IMR-90 (cell line): Measurements from ENCODE around the gene RERE. TPM values are rescaled to one million over a fixed set of nuclear protein-coding genes. Genes with fewer than 3 reads are reported as not detected.

Experiments used
- ATAC-seq: fragments of 200-7000 bp; cut with Tn5 transposase; 2 replicates; pipeline ENCODE4 v1.9.1; 2020; ENCODE audit warnings: low read depth, mild to moderate bottlenecking, moderate library complexity
- BruUV-seq: library from RNA; stranded (reverse); fragments of 400-500 nt; replicated peaks from 2 replicates; lab custom pipeline; 2021; lab: Mats Ljungman, UMichigan
- CTCF ChIA-PET: fragments of 300-600 bp; formaldehyde crosslinking; extraction: SDS; loops from one replicate; lab custom pipeline; 2021; ENCODE audit warnings: antibody characterized with exemption; lab: Yijun Ruan, JAX
- POLR2A ChIA-PET: fragments of 300-600 bp; sonication (Branson Sonifier 250); formaldehyde crosslinking; loops from one replicate; lab custom pipeline; 2022; ENCODE audit warnings: antibody characterized with exemption; ENCODE audit not compliant: unreplicated experiment; lab: Charles Lee
- DNase-seq: peaks from one replicate; pipeline ENCODE4 v3.0.0; 2013
- H2AFZ ChIP-seq: replicated peaks from 2 replicates; pipeline ENCODE3; 2013; ENCODE audit warnings: low read length, mild to moderate bottlenecking; ENCODE audit not compliant: poor library complexity
- H2AK5ac ChIP-seq: 2 replicates; pipeline ENCODE4 v1.6.1; 2013; ENCODE audit warnings: low read depth, low read length, inconsistent platforms
- H2AK9ac ChIP-seq: replicated peaks from 2 replicates; pipeline ENCODE3; 2013; ENCODE audit warnings: mild to moderate bottlenecking, low read depth, low read length, moderate library complexity; ENCODE audit not compliant: poor library complexity
- H2BK120ac ChIP-seq: 2 replicates; pipeline ENCODE4 v1.6.1; 2013; ENCODE audit warnings: low read depth, low read length, inconsistent platforms
- H2BK15ac ChIP-seq: 3 replicates; pipeline ENCODE4 v1.6.1; 2013; ENCODE audit warnings: low read depth, low read length, inconsistent platforms
- H2BK20ac ChIP-seq: 2 replicates; pipeline ENCODE4 v1.6.1; 2013; ENCODE audit warnings: low read depth, mild to moderate bottlenecking, inconsistent platforms, low read length, moderate library complexity
- H2BK5ac ChIP-seq: 2 replicates; pipeline ENCODE4 v1.6.1; 2013; ENCODE audit warnings: mild to moderate bottlenecking, low read depth, low read length, inconsistent platforms; ENCODE audit not compliant: poor library complexity, severe bottlenecking
- H3K14ac ChIP-seq: replicated peaks from 2 replicates; pipeline ENCODE4 v1.6.1; 2013; ENCODE audit warnings: low read depth, low read length, inconsistent platforms
- H3K18ac ChIP-seq: 2 replicates; pipeline ENCODE4 v1.6.1; 2013; ENCODE audit warnings: low read depth, low read length, control low read depth
- H3K23ac ChIP-seq: 2 replicates; pipeline ENCODE4 v1.6.1; 2013; ENCODE audit warnings: low read depth, low read length, inconsistent platforms
- H3K27ac ChIP-seq: 2 replicates; pipeline ENCODE4 v1.5.1; 2013; ENCODE audit warnings: mild to moderate bottlenecking, control low read depth, low read length; ENCODE audit not compliant: insufficient read depth
- H3K27me3 ChIP-seq: 2 replicates; pipeline ENCODE4 v1.6.1; 2013; ENCODE audit warnings: low read length; ENCODE audit not compliant: control insufficient read depth, insufficient read depth
- H3K36me3 ChIP-seq: 2 replicates; pipeline ENCODE4 v1.6.1; 2013; ENCODE audit warnings: low read length, mixed read lengths; ENCODE audit not compliant: control insufficient read depth, insufficient read depth
- H3K4ac ChIP-seq: 2 replicates; pipeline ENCODE4 v1.6.1; 2013; ENCODE audit warnings: low read depth, low read length, inconsistent platforms
- H3K4me1 ChIP-seq: 2 replicates; pipeline ENCODE4 v1.6.1; 2013; ENCODE audit warnings: low read length, mixed read lengths; ENCODE audit not compliant: control insufficient read depth, insufficient read depth
- H3K4me2 ChIP-seq: 2 replicates; pipeline ENCODE4 v1.6.1; 2013; ENCODE audit warnings: low read depth, mild to moderate bottlenecking, control low read depth, low read length, moderate library complexity
- H3K4me3 ChIP-seq: 2 replicates; pipeline ENCODE4 v1.5.1; 2013; ENCODE audit warnings: low read depth, mild to moderate bottlenecking, control low read depth, low read length, moderate library complexity; ENCODE audit not compliant: insufficient read depth
- H3K56ac ChIP-seq: 2 replicates; pipeline ENCODE4 v1.6.1; 2013; ENCODE audit warnings: low read length, inconsistent platforms; ENCODE audit not compliant: insufficient read depth; ENCODE audit errors: extremely low read depth
- H3K79me1 ChIP-seq, 2 experiments: 2 replicates each; pipeline ENCODE4 v1.6.1; 2013; ENCODE audit warnings: low read length in 2 of 2, inconsistent platforms in 1 of 2, low read depth in 1 of 2
- H3K9ac ChIP-seq: 2 replicates; pipeline ENCODE4 v1.6.1; 2013; ENCODE audit warnings: low read depth, low read length, control low read depth
- H3K9me1 ChIP-seq: 2 replicates; pipeline ENCODE4 v1.6.1; 2013; ENCODE audit warnings: low read length, inconsistent platforms; ENCODE audit not compliant: insufficient read depth
- H3K9me3 ChIP-seq: 2 replicates; pipeline ENCODE4 v1.6.1; 2013; ENCODE audit warnings: low read length; ENCODE audit not compliant: control insufficient read depth, insufficient read depth
- H4K20me1 ChIP-seq: 2 replicates; pipeline ENCODE4 v1.6.1; 2013; ENCODE audit warnings: low read length, inconsistent platforms; ENCODE audit not compliant: insufficient read depth
- H4K5ac ChIP-seq: 2 replicates; pipeline ENCODE4 v1.6.1; 2013; ENCODE audit warnings: mild to moderate bottlenecking, low read depth, low read length, control low read depth
- H4K8ac ChIP-seq, 2 experiments: 2 replicates each; pipeline ENCODE4 v1.6.1; 2013; ENCODE audit warnings: low read depth in 2 of 2, low read length in 2 of 2, control low read depth in 1 of 2, inconsistent platforms in 1 of 2
- H4K91ac ChIP-seq: 2 replicates; pipeline ENCODE4 v1.6.1; 2013; ENCODE audit warnings: low read depth, low read length, inconsistent platforms; ENCODE audit not compliant: insufficient read depth
- BHLHE40 ChIP-seq: fragments of 150-350 bp; IDR thresholded peaks from 2 replicates; pipeline ENCODE4 v1.6.1; 2016; ENCODE audit warnings: mild to moderate bottlenecking, low read depth, low read length
- CEBPB ChIP-seq: IDR thresholded peaks from 2 replicates; pipeline ENCODE4 v1.6.1; 2012; ENCODE audit warnings: low read depth, low read length, improper control_type of control experiment
- CHD1 ChIP-seq: IDR thresholded peaks from 2 replicates; pipeline ENCODE4 v1.6.1; 2012; ENCODE audit warnings: low read depth, low read length, improper control_type of control experiment
- FOS ChIP-seq: fragments of 150-350 bp; IDR thresholded peaks from 2 replicates; pipeline ENCODE4 v1.6.1; 2016; ENCODE audit warnings: low read depth, low read length
- MAZ ChIP-seq: IDR thresholded peaks from 2 replicates; pipeline ENCODE4 v1.6.1; 2012; ENCODE audit warnings: low read depth, mild to moderate bottlenecking, low read length, improper control_type of control experiment, moderate library complexity, borderline replicate concordance
- MXI1 ChIP-seq: IDR thresholded peaks from 2 replicates; pipeline ENCODE4 v1.6.1; 2012; ENCODE audit warnings: low read depth, mild to moderate bottlenecking, low read length, moderate library complexity, borderline replicate concordance
- NFE2L2 ChIP-seq: fragments of 150-350 bp; IDR thresholded peaks from 2 replicates; pipeline ENCODE4 v1.6.1; 2016; ENCODE audit warnings: low read depth, mild to moderate bottlenecking, low read length
- POLR2A ChIP-seq: IDR thresholded peaks from 2 replicates; pipeline ENCODE4 v1.6.1; 2012; ENCODE audit warnings: mild to moderate bottlenecking, low read depth, low read length
- RAD21 ChIP-seq: IDR thresholded peaks from 2 replicates; pipeline ENCODE4 v1.6.1; 2012; ENCODE audit warnings: low read length, improper control_type of control experiment
- RCOR1 ChIP-seq: IDR thresholded peaks from 2 replicates; pipeline ENCODE4 v1.6.1; 2012; ENCODE audit warnings: mild to moderate bottlenecking, low read length, improper control_type of control experiment; ENCODE audit not compliant: insufficient replicate concordance
- RFX5 ChIP-seq: IDR thresholded peaks from 2 replicates; pipeline ENCODE4 v1.8.0; 2012; ENCODE audit warnings: low read depth, mild to moderate bottlenecking, low read length, moderate library complexity
- WGBS, 2 experiments: methylation state at CpG; one replicate each; pipeline versions ENCODE4 v1.1.5 to v1.1.7; 2013; ENCODE audit warnings: missing lambda C conversion rate in 2 of 2; ENCODE audit not compliant: insufficient read length in 1 of 2; ENCODE audit errors: extremely low coverage in 2 of 2; 5-methylcytosine and 5-hydroxymethylcytosine counted together
- dilution Hi-C: fragments of 300-500 bp; cut with HindIII; formaldehyde crosslinking; loops from one replicate; pipeline ENCODE4 v1.14.3; 2018; ENCODE audit warnings: low sequenced_read_pairs; ENCODE audit not compliant: unreplicated experiment
- in situ Hi-C: fragments of 300-500 bp; cut with MboI; formaldehyde crosslinking; loops from 3 replicates; pipeline ENCODE4 v1.14.3; 2019; ENCODE audit warnings: low sequenced_read_pairs, inconsistent platforms, mixed read lengths
- intact Hi-C: fragments of 100-400 bp; cut with micrococcal nuclease; formaldehyde crosslinking; loops from 2 replicates; pipeline ENCODE4 v1.10.0; 2022
- polyA plus RNA-seq, 3 experiments: library from polyadenylated mRNA; depleted of rRNA; stranded (reverse); fragments of >200 nt; gene quantifications; 2 replicates each; pipeline ENCODE4 v1.2.3, GENCODE V29; 2012; ENCODE audit warnings: low replicate concordance in 1 of 3
- total RNA-seq: library from RNA; depleted of rRNA; stranded (reverse); fragments of >200 nt; gene quantifications from 2 replicates; pipeline ENCODE4 v1.2.3, GENCODE V29; 2012
- TF ChIP-seq, protein P1 (sequence below): fragments of 150-350 bp; IDR thresholded peaks from 2 replicates; pipeline ENCODE4 v1.6.1; 2017; ENCODE audit warnings: mild to moderate bottlenecking, antibody characterized with exemption, low read length, low read depth
- TF ChIP-seq, protein P2 (sequence below): fragments of 150-350 bp; IDR thresholded peaks from 2 replicates; pipeline ENCODE4 v1.6.1; 2016; ENCODE audit warnings: low read depth, mild to moderate bottlenecking, low read length, moderate library complexity, borderline replicate concordance
- TF ChIP-seq, protein P3 (sequence below): conservative IDR thresholded peaks from 2 replicates; pipeline ENCODE4 v1.5.1; 2012; ENCODE audit warnings: mild to moderate bottlenecking, low read depth, low read length, improper control_type of control experiment

The RERE gene
- total and polyA plus RNA-seq, 2 of the 4 experiments (the other 2 are of a cell fraction) = 11.5 to 25.1 TPM

DNA sequence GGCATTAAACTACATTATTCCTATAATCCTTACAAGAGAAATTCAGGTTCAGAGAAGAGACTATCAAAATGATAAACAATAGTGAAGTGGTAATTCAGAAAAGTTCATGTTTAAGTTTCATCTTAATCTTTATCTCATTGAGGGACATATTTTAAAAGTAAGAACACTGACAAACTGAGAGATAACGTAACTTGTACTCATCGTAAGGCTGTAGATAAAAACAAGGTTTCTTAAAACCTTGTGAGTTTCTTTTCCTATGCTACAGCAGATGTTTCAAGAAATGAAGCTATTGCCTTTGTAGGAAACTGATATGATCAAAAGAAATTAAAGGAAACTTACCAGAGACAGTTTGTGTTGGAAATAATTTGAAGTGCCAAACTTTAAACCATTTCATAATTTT is 65.0 kb downstream of the RERE start:
- ATAC-seq (no peak), DNase-seq (no peak)
- Histone ChIP-seq H3K23ac (no peak overlapping the region), H3K36me3 (no peaks in the 10 kb centered on the region), H2AK5ac (no peak overlapping the region), H3K9me1 (peaks cover 3% of the 10 kb centered on the region; the same call in 1 of the 2 replicates), H3K27me3 (no peaks in the 10 kb centered on the region), H3K18ac (no peak overlapping the region), H3K14ac (no peak overlapping the region), H3K4me3 (no peak overlapping the region), H4K91ac (no peak overlapping the region), H2AFZ (no peak overlapping the region), H2BK15ac (no peak overlapping the region), H3K4ac (no peak overlapping the region), H2BK20ac (no peak overlapping the region), H3K27ac (no peak overlapping the region), H2AK9ac (no peak overlapping the region), H2BK120ac (no peak overlapping the region), H3K9ac (no peak overlapping the region), H3K9me3 (no peaks in the 10 kb centered on the region), H4K5ac (no peak overlapping the region), H4K8ac (no peak overlapping the region), H3K79me1 (peaks cover 13 to 14% of the 10 kb centered on the region in 2 experiments; a peak in 3 of 4 replicates), H3K4me1 (peaks cover 3% of the 10 kb centered on the region; the same call in 1 of the 2 replicates), H4K20me1 (no peaks in the 10 kb centered on the region), H3K4me2 (no peak overlapping the region), H2BK5ac (no peak overlapping the region), H3K56ac (no peak overlapping the region)
- ChIA-PET POLR2A (no interaction called here), CTCF (interaction anchor here (0.7 to 1.2 kb wide), 2 partner anchors 10 to 12 kb away, joined by 3 to 5 read pairs; no protein-coding TSS in a partner anchor)
- BruUV-seq = no TSS peak
- in situ Hi-C loops (no loop called here), dilution Hi-C loops (no loop called here), intact Hi-C loops (no loop called here)
- TF ChIP-seq, protein P1, sequence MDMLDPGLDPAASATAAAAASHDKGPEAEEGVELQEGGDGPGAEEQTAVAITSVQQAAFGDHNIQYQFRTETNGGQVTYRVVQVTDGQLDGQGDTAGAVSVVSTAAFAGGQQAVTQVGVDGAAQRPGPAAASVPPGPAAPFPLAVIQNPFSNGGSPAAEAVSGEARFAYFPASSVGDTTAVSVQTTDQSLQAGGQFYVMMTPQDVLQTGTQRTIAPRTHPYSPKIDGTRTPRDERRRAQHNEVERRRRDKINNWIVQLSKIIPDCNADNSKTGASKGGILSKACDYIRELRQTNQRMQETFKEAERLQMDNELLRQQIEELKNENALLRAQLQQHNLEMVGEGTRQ = no peak
- no peak for TF ChIP-seq RCOR1
- no peak for TF ChIP-seq BHLHE40
- TF ChIP-seq, protein P2, sequence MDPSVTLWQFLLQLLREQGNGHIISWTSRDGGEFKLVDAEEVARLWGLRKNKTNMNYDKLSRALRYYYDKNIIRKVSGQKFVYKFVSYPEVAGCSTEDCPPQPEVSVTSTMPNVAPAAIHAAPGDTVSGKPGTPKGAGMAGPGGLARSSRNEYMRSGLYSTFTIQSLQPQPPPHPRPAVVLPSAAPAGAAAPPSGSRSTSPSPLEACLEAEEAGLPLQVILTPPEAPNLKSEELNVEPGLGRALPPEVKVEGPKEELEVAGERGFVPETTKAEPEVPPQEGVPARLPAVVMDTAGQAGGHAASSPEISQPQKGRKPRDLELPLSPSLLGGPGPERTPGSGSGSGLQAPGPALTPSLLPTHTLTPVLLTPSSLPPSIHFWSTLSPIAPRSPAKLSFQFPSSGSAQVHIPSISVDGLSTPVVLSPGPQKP = no peak
- TF ChIP-seq RAD21 = no peak
- no peak for TF ChIP-seq MAZ
- TF ChIP-seq CHD1 = no peak
- no peak for TF ChIP-seq FOS
- TF ChIP-seq, protein P3, sequence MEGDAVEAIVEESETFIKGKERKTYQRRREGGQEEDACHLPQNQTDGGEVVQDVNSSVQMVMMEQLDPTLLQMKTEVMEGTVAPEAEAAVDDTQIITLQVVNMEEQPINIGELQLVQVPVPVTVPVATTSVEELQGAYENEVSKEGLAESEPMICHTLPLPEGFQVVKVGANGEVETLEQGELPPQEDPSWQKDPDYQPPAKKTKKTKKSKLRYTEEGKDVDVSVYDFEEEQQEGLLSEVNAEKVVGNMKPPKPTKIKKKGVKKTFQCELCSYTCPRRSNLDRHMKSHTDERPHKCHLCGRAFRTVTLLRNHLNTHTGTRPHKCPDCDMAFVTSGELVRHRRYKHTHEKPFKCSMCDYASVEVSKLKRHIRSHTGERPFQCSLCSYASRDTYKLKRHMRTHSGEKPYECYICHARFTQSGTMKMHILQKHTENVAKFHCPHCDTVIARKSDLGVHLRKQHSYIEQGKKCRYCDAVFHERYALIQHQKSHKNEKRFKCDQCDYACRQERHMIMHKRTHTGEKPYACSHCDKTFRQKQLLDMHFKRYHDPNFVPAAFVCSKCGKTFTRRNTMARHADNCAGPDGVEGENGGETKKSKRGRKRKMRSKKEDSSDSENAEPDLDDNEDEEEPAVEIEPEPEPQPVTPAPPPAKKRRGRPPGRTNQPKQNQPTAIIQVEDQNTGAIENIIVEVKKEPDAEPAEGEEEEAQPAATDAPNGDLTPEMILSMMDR = no peak
- no peak for TF ChIP-seq NFE2L2
- no peak for TF ChIP-seq MXI1
- no peak for TF ChIP-seq POLR2A
- no peak for TF ChIP-seq RFX5
- no peak for TF ChIP-seq CEBPB
- WGBS, 2 experiments = no CpG with 5 or more reads among the region's 2 CpGs
